ENCODE results near the gene TMEM145. TPM values are rescaled to one million over a fixed set of nuclear protein-coding genes. Genes with fewer than 3 reads are reported as not detected.

TMEM145 gene
- total and polyA plus RNA-seq, 12 donors: 0.15 to 1.0 (median 0.49) TPM; not detected in 5

DNA sequence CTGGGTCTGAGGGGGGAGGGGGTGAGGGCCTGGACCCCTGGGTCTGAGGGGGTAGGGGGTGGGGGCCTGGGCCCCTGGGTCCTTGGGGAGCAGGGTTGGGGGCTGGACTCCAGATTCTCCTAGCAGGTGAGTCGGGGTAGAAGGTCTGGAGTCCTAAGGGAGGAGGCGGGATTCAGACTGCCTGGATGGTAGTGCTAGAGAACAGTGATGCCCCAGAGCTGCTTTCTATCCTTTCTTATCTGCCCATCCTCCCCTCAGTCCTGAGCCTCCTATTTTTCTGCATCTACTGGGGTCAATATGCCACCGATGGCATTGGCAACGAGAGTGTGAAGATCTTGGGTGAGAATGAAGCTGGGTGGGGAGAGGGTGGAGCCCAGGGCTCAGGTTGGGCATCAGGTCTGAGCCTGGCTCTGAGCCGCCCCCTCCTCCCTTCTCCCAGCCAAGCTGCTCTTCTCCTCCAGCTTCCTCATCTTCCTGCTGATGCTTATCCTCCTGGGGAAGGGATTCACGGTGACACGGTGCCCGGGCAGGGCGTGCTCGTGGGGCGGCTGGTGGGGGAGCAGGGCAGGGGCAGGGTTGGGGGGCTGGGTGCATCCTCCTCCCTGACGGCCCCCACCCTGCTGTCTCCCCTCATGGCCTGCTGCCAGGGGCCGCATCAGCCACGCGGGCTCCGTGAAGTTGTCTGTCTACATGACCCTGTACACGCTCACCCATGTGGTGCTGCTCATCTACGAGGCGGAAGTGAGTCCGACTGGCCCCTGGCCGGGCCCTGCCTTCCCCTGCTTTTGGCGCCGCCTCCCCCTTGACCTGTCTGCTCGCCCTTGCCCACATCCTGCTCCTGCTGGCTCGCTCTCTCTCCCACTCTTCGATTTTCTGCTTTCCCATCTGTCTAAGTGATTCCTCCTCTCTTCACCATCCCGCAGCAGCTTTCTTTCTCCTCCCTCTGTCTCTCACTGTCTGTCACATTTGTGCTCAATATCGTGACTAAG lies 3.4 kb downstream of the TMEM145 start:
- intact Hi-C loops (cut with DNase I): loop anchor here in 1 of 10 donors (10.0 kb wide), 1 partner anchor 182 kb away; the partner anchor contains the start of gene POU2F2
- no peaks in the 10 kb centered on the region for H3K9me3 ChIP-seq
- H3K4me1 ChIP-seq: peaks cover 0 to 21% (median 11%) of the 10 kb centered on the region in 9 donors
- peaks cover 0 to 44% (median 14%) of the 10 kb centered on the region in 7 donors for H3K27me3 ChIP-seq
- no peak overlapping the region for H3K4me3 ChIP-seq
- DNase-seq: no peak
- H3K27ac ChIP-seq: no peak overlapping the region
- peak in 1 of 8 donors; percentile 23 for ATAC-seq
- WGBS, 2 donors: 31% methylated on average over 28 of the region's 28 CpGs
- no peaks in the 10 kb centered on the region for H3K36me3 ChIP-seq
- TF ChIP-seq, protein P1, sequence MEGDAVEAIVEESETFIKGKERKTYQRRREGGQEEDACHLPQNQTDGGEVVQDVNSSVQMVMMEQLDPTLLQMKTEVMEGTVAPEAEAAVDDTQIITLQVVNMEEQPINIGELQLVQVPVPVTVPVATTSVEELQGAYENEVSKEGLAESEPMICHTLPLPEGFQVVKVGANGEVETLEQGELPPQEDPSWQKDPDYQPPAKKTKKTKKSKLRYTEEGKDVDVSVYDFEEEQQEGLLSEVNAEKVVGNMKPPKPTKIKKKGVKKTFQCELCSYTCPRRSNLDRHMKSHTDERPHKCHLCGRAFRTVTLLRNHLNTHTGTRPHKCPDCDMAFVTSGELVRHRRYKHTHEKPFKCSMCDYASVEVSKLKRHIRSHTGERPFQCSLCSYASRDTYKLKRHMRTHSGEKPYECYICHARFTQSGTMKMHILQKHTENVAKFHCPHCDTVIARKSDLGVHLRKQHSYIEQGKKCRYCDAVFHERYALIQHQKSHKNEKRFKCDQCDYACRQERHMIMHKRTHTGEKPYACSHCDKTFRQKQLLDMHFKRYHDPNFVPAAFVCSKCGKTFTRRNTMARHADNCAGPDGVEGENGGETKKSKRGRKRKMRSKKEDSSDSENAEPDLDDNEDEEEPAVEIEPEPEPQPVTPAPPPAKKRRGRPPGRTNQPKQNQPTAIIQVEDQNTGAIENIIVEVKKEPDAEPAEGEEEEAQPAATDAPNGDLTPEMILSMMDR (IDR thresholded peaks at IDR 0.05): no peak

DNA sequence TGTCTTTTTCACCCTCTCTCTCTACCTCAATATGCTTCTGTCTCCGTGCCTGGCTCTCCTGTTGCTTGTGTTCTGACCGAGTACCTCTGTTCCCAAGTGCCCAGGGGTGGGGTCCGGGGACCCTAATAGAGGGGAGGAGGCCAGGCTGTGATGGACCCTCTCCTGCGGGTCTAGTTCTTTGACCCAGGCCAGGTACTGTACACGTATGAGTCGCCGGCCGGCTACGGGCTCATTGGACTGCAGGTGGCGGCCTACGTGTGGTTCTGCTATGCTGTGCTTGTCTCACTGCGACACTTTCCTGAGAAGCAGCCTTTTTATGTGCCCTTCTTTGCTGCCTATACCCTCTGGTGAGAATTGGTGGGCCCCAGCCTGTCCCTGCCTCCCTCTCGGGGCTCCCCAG lies 4.4 kb downstream of the TMEM145 start:
- TF ChIP-seq, protein P1 (IDR thresholded peaks at IDR 0.05): no peak
- WGBS, 2 donors: 85 to 88% methylated on average over 13 of the region's 13 CpGs
- ATAC-seq: no peak
- H3K9me3 ChIP-seq: no peaks in the 10 kb centered on the region
- no peak overlapping the region for H3K4me3 ChIP-seq
- peaks cover 0 to 21% (median 11%) of the 10 kb centered on the region in 9 donors for H3K4me1 ChIP-seq
- H3K27me3 ChIP-seq: peaks cover 0 to 43% (median 4%) of the 10 kb centered on the region in 7 donors
- no peaks in the 10 kb centered on the region for H3K36me3 ChIP-seq
- DNase-seq: no peak
- H3K27ac ChIP-seq: no peak overlapping the region
- intact Hi-C loops (cut with DNase I): loop anchor here in 1 of 10 donors (10.0 kb wide), 1 partner anchor 183 kb away; the partner anchor contains the start of gene POU2F2

DNA sequence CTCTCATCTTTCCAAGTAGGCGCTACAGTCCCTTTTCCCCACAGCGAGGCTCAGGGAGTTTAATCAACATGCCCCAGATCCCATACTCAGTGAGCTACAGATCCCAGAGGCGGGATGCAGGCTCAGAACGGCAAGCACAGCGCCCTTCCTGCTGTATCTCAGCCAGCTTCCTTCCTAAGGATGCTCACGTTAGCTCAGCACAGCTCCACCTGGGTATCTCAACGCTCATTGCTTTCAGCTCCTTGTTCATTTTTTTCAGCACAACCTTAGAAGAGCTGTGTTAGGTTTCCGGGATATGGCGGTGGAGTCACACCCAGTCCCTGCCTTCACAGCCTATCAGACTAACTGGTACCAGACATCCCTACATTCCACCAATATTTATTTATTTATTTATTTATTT lies 9.2 kb downstream of the TMEM145 start:
- H3K27me3 ChIP-seq: peaks cover 12 to 35% (median 26%) of the 10 kb centered on the region in 7 donors
- intact Hi-C loops (cut with DNase I): loop anchor here in 6 of 10 donors (5.0 to 10.0 kb wide), 2 partner anchors 188 to 190 kb away; partner anchors contain the start of gene POU2F2 (in 6 of the 6)
- 59 to 64% methylated on average over 9 of the region's 9 CpGs for WGBS, 2 donors
- H3K27ac ChIP-seq: no peak overlapping the region
- H3K9me3 ChIP-seq: no peaks in the 10 kb centered on the region
- H3K4me3 ChIP-seq: no peak overlapping the region
- H3K36me3 ChIP-seq: no peaks in the 10 kb centered on the region
- H3K4me1 ChIP-seq: peaks cover 9 to 26% (median 24%) of the 10 kb centered on the region in 9 donors
- ATAC-seq: no peak
- TF ChIP-seq, protein P1 (IDR thresholded peaks at IDR 0.05): no peak
- DNase-seq: no peak

DNA sequence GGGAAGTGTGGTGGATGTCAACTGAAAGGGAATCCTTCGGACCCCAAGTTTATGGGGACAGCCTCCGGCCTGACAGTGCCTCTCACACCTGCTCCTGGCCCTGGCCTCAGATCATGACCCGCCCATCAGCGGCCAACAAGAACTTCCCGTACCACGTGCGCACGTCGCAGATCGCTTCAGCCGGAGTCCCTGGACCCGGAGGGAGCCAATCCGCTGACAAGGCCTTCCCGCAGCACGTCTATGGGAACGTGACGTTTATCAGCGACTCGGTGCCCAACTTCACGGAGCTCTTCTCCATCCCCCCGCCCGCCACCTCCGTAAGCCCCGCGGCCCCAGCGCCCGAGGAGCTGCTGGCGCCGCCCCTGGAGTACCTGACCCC lies 10.4 kb downstream of the TMEM145 start:
- 14 to 17% methylated on average over 29 of the region's 29 CpGs for WGBS, 2 donors
- no peak for DNase-seq
- Histone ChIP-seq H3K9me3 (no peaks in the 10 kb centered on the region), H3K27me3 (peaks cover 12 to 35% (median 26%) of the 10 kb centered on the region in 7 donors), H3K4me3 (no peak overlapping the region), H3K4me1 (peaks cover 9 to 36% (median 29%) of the 10 kb centered on the region in 9 donors), H3K36me3 (no peaks in the 10 kb centered on the region), H3K27ac (no peak overlapping the region)
- intact Hi-C loops (cut with DNase I): loop anchor here in 6 of 10 donors (5.0 to 10.0 kb wide), 2 partner anchors 189 to 191 kb away; partner anchors contain the start of gene POU2F2 (in 6 of the 6)
- TF ChIP-seq, protein P1 (IDR thresholded peaks at IDR 0.05): no peak
- no peak for ATAC-seq
